Duodenal mucosa (tissue), 2 donors: ENCODE data around the gene NELFCD.

ENCODE experiments used
- H3K27ac ChIP-seq: one replicate; pipeline ENCODE4 v1.7.0; 2013; ENCODE audit warnings: low read depth, low read length
- H3K27me3 ChIP-seq, 2 donors: one replicate each; pipeline ENCODE4 v1.7.0; 2013; ENCODE audit warnings: low read length in 2 of 2, control low read depth in 1 of 2; ENCODE audit not compliant: insufficient read depth in 2 of 2, control insufficient read depth in 1 of 2
- H3K36me3 ChIP-seq, 2 donors: one replicate each; pipeline ENCODE4 v1.7.0; 2013; ENCODE audit warnings: low read length in 2 of 2, control low read depth in 1 of 2; ENCODE audit not compliant: insufficient read depth in 2 of 2, control insufficient read depth in 1 of 2
- H3K4me1 ChIP-seq, 2 donors: one replicate each; pipeline ENCODE4 v1.7.0; 2013; ENCODE audit warnings: low read length in 2 of 2, control low read depth in 1 of 2; ENCODE audit not compliant: insufficient read depth in 2 of 2, control insufficient read depth in 1 of 2
- H3K4me3 ChIP-seq, 2 donors: one replicate each; pipeline ENCODE4 v1.7.0; 2013; ENCODE audit warnings: low read length in 2 of 2, low read depth in 1 of 2
- H3K9ac ChIP-seq, 2 donors: one replicate each; pipeline ENCODE4 v1.7.0; 2013; ENCODE audit warnings: low read length in 2 of 2, low read depth in 1 of 2
- H3K9me3 ChIP-seq, 2 donors: one replicate each; pipeline ENCODE4 v1.7.0; 2013; ENCODE audit warnings: low read length in 2 of 2, control low read depth in 1 of 2; ENCODE audit not compliant: control insufficient read depth in 1 of 2

Gene NELFCD

DNA sequence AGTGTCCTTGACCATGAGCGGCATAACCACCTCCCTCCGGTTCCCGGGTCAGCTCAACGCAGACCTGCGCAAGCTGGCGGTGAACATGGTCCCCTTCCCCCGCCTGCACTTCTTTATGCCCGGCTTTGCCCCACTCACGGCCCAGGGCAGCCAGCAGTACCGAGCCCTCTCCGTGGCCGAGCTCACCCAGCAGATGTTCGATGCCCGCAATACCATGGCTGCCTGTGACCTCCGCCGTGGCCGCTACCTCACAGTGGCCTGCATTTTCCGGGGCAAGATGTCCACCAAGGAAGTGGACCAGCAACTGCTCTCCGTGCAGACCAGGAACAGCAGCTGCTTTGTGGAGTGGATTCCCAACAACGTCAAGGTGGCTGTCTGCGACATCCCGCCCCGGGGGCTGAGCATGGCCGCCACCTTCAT, 43.1 kb downstream of the NELFCD start:
- H3K9me3 ChIP-seq: no peaks in the 10 kb centered on the region
- no peak overlapping the region for H3K9ac ChIP-seq
- H3K27ac ChIP-seq: no peak overlapping the region
- no peak overlapping the region for H3K4me3 ChIP-seq
- H3K4me1 ChIP-seq: peaks cover 6 to 17% of the 10 kb centered on the region in 2 donors
- H3K27me3 ChIP-seq: no peaks in the 10 kb centered on the region
- peaks cover 24 to 66% of the 10 kb centered on the region in 2 donors for H3K36me3 ChIP-seq

DNA sequence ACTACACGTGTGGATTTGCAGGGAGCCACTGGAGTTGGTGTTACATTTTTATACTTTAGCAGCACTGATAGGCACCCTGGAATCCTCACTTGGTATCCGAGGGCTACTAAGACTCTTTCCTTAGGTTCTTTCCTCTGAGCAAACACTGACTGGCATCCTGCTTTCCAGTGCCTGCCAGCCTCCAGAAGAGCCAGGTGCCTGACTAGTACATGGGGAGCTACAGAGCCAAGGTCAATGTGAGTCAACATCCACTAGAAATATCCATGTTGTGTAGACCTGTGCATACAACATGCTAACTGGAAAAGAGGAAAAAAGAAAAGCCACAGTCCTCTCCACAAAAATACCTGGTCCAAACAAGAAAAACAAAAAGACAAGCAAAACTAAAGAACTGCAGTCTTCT, 44.0 kb downstream of the NELFCD start:
- Histone ChIP-seq H3K9me3 (no peaks in the 10 kb centered on the region), H3K36me3 (peaks cover 30 to 72% of the 10 kb centered on the region in 2 donors), H3K4me3 (no peak overlapping the region), H3K27me3 (no peaks in the 10 kb centered on the region), H3K9ac (no peak overlapping the region), H3K27ac (no peak overlapping the region), H3K4me1 (peaks cover 16 to 27% of the 10 kb centered on the region in 2 donors)

GRCh38 chr20:59025511-59025910, 44.5 kb downstream of the NELFCD start:
- Histone ChIP-seq H3K27me3 (no peaks in the 10 kb centered on the region), H3K9me3 (no peaks in the 10 kb centered on the region), H3K27ac (no peak overlapping the region), H3K4me1 (peaks cover 20 to 31% of the 10 kb centered on the region in 2 donors), H3K36me3 (peaks cover 30 to 74% of the 10 kb centered on the region in 2 donors), H3K4me3 (no peak overlapping the region), H3K9ac (no peak overlapping the region)

DNA sequence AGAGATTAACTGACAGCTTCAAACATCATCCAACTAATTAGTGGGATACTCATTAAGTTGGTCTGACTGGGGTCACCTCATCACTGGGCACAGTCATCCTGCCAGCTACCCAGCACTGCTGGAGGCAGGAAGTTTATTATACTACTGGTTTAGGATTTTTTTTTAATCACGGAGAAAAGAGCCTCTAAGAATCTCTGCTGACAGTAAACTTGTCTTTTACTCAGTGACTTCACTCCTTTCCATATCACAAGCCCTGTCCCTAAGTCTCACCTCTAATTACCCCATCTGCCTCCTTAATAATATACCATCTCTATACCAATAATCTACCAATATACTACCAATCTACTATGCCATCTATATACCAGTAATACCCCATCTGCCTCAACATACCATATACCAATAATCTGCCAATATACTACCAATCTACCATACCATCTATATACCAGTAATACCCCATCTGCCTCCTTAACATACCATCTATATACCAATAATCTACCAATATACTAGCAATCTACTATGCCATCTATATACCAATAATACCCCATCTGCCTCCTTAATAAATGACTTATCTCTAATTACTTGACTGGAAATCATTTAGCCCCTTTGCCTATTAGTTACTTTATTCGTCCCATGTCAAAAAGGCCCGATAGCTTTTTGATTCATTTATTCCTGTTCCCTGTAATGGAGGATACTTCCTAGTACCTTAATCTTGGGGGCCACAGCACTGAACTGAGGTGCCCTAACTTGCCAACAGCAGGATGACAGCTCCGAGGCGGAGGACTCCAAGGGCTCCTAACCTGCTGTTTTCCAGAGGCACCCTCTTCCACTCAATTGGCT, 46.1 kb downstream of the NELFCD start:
- Histone ChIP-seq H3K36me3 (peaks cover 30 to 74% of the 10 kb centered on the region in 2 donors), H3K27ac (no peak overlapping the region), H3K9ac (no peak overlapping the region), H3K4me3 (no peak overlapping the region), H3K9me3 (no peaks in the 10 kb centered on the region), H3K27me3 (no peaks in the 10 kb centered on the region), H3K4me1 (peaks cover 29 to 40% of the 10 kb centered on the region in 2 donors)

- no peak overlapping the region for H3K4me3 ChIP-seq
- peaks cover 31 to 40% of the 10 kb centered on the region in 2 donors for H3K4me1 ChIP-seq
- peaks cover 30 to 68% of the 10 kb centered on the region in 2 donors for H3K36me3 ChIP-seq
- no peak overlapping the region for H3K27ac ChIP-seq
- no peaks in the 10 kb centered on the region for H3K9me3 ChIP-seq
- H3K27me3 ChIP-seq: no peaks in the 10 kb centered on the region
- H3K9ac ChIP-seq: no peak overlapping the region
Observed at GRCh38 chr20:59027741-59028320, 46.8 kb downstream of the NELFCD start.

- H3K36me3 ChIP-seq: peaks cover 32 to 62% of the 10 kb centered on the region in 2 donors
- H3K9ac ChIP-seq: peak overlapping the region; percentile 16 to 22
- H3K27me3 ChIP-seq: no peaks in the 10 kb centered on the region
- peak overlapping the region; percentile 36 to 44 for H3K4me3 ChIP-seq
- H3K4me1 ChIP-seq: peaks cover 32 to 40% of the 10 kb centered on the region in 2 donors
- no peaks in the 10 kb centered on the region for H3K9me3 ChIP-seq
- no peak overlapping the region for H3K27ac ChIP-seq
Observed at GRCh38 chr20:59028812-59029211, 47.8 kb downstream of the NELFCD start.

GRCh38 chr20:59030911-59031563, 50.0 kb downstream of the NELFCD start:
- Histone ChIP-seq H3K4me1 (peaks cover 32 to 48% of the 10 kb centered on the region in 2 donors), H3K9me3 (no peaks in the 10 kb centered on the region), H3K9ac (peak overlapping the region; percentile 71 to 87)

GRCh38 chr20:59031564-59032022, 50.5 kb downstream of the NELFCD start:
- no peaks in the 10 kb centered on the region for H3K27me3 ChIP-seq
- H3K9me3 ChIP-seq: no peaks in the 10 kb centered on the region
- H3K36me3 ChIP-seq: peaks cover 34 to 57% of the 10 kb centered on the region in 2 donors
- peak overlapping the region; percentile 81 to 84 for H3K4me3 ChIP-seq
- H3K27ac ChIP-seq: peak overlapping the region; percentile 93
- peak overlapping the region; percentile 71 to 87 for H3K9ac ChIP-seq
- H3K4me1 ChIP-seq: peaks cover 32 to 52% of the 10 kb centered on the region in 2 donors

More at GRCh38 chr20:59030911-59031563, 50.0 kb downstream of the NELFCD start:
- Histone ChIP-seq H3K4me3 (peak overlapping the region; percentile 81 to 84), H3K27ac (no peak overlapping the region), H3K27me3 (no peaks in the 10 kb centered on the region), H3K36me3 (peaks cover 28 to 57% of the 10 kb centered on the region in 2 donors)

GRCh38 chr20:59032023-59032712, 51.1 kb downstream of the NELFCD start, which contains the start of gene ATP5F1E:
TSS of gene ATP5F1E (minus strand) at chr20:59032335. CDS start at chr20:59032251, 84 bp downstream.
- Histone ChIP-seq H3K9ac (peak within 1 kb of the TSS; percentile 71 to 87), H3K9me3 (no peaks in the 10 kb centered on the region), H3K27ac (peak within 1 kb of the TSS; percentile 93), H3K4me1 (peaks cover 32 to 52% of the 10 kb centered on the region in 2 donors), H3K4me3 (peak within 1 kb of the TSS; percentile 81 to 84), H3K27me3 (no peaks in the 10 kb centered on the region), H3K36me3 (peaks cover 38 to 56% of the 10 kb centered on the region in 2 donors)
